BJ (cell line): ENCODE measurements around the gene CCDC136. TPM values are rescaled to one million over a fixed set of nuclear protein-coding genes. Genes with fewer than 3 reads are reported as not detected.
A peak's percentile ranks its signal among the peaks of the same experiment; 100 is the strongest.

Source experiments
- CTCF ChIA-PET: fragments of 350-600 bp; formaldehyde crosslinking; extraction: SDS; loops from one replicate; lab custom pipeline; 2021; ENCODE audit warnings: antibody characterized with exemption, inconsistent platforms; lab: Yijun Ruan, JAX
- POLR2A ChIA-PET: fragments of 300-600 bp; sonication (Branson Sonifier 250); formaldehyde crosslinking; extraction: SDS; loops from one replicate; lab custom pipeline; 2021; ENCODE audit warnings: antibody characterized with exemption; lab: Charles Lee
- DNase-seq: peaks from one replicate; pipeline ENCODE4 v3.0.0-alpha.2; 2011; ENCODE audit warnings: low read depth
- H3K27me3 ChIP-seq: 2 replicates; pipeline ENCODE4 v1.6.0; 2011; ENCODE audit warnings: low read length; ENCODE audit not compliant: control insufficient read depth, insufficient read depth
- H3K36me3 ChIP-seq: 2 replicates; pipeline ENCODE4 v1.5.1; 2011; ENCODE audit warnings: low read length; ENCODE audit not compliant: control insufficient read depth, insufficient read depth
- H3K4me3 ChIP-seq: 2 replicates; pipeline ENCODE4 v1.5.1; 2011; ENCODE audit warnings: low read depth, mild to moderate bottlenecking, control low read depth, low read length
- polyA plus RNA-seq: library from polyadenylated mRNA; depleted of rRNA; stranded (reverse); fragments of >200 nt; gene quantifications from 2 replicates; pipeline ENCODE4 v1.2.3, GENCODE V29; 2011
- TF ChIP-seq, protein P1 (sequence below): IDR thresholded peaks from 2 replicates; pipeline ENCODE4 v1.5.1; 2011; ENCODE audit warnings: low read depth, mild to moderate bottlenecking, control low read depth, inconsistent platforms, low read length, moderate library complexity; ENCODE audit not compliant: insufficient read depth

The CCDC136 gene
- polyA plus RNA-seq, 1 experiment, result 13.2 TPM

DNA sequence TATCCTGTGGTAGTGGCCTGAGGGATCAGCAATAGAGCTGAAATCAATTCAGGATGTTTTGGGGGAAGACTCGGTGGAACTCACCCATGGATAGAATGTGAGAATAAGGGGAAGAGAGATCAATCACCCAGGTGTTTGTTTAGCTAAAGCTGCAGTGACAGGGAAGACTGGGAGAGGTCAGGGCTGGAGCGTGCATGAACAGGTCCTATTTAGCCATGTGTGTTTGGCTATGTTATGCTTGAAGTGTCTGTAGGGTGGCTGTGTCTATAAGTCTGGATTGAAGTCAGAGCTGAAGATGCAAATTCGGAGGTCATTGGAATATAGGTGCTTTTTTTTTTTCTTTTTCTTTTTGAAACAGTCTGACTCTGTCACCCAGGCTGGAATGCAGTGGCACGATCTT is 75.5 kb downstream of the CCDC136 start:
- H3K36me3 ChIP-seq, result peaks cover 9% of the 10 kb centered on the region
- TF ChIP-seq, protein P1, sequence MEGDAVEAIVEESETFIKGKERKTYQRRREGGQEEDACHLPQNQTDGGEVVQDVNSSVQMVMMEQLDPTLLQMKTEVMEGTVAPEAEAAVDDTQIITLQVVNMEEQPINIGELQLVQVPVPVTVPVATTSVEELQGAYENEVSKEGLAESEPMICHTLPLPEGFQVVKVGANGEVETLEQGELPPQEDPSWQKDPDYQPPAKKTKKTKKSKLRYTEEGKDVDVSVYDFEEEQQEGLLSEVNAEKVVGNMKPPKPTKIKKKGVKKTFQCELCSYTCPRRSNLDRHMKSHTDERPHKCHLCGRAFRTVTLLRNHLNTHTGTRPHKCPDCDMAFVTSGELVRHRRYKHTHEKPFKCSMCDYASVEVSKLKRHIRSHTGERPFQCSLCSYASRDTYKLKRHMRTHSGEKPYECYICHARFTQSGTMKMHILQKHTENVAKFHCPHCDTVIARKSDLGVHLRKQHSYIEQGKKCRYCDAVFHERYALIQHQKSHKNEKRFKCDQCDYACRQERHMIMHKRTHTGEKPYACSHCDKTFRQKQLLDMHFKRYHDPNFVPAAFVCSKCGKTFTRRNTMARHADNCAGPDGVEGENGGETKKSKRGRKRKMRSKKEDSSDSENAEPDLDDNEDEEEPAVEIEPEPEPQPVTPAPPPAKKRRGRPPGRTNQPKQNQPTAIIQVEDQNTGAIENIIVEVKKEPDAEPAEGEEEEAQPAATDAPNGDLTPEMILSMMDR, result no peak
- no peak for DNase-seq
- ChIA-PET POLR2A (no interaction called here), CTCF (interaction anchor here (0.8 to 2.2 kb wide), 3 partner anchors 13 to 24 kb away, joined by 3 to 7 read pairs (median 3); no protein-coding TSS in a partner anchor)
- no peak overlapping the region for H3K4me3 ChIP-seq
- peaks cover 8% of the 10 kb centered on the region for H3K27me3 ChIP-seq

DNA sequence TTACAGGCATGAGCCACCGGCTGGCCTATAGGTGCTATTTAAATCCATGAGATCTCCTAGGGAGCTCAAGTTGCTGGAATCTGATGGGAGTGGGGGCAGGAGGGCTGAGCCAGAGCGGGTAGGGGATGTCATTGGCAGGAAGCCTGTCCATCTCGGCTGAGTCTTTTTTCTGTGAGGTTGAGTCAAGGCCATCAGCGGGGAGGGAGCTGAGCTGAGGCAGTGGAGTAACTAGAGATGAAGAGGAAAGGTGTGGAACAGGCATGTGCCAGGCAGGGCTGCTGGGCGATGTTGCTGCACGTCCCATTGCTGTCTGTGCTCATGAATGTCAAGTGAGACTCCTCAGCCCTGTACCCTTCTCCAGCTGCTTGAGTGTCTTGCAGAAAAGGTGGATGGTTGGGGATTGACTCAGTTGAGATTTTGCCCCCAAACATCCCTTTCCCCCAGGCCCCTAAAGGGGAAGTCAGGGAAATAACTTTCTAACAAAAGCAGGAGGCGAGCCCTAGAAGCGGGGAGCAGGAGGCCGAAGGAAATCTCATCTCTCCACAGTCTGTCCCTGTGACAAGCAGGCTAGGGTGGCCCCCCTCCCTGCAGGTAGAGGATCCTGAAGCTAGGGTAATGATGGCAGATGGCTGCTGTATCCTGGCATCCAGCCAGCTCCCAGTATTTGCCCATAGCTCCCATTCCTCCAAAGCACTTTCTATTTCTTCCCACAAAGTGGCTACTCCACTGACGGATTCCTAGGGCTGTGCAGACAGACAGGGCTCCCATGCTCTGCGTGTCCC is 76.3 kb downstream of the CCDC136 start:
- TF ChIP-seq, protein P1, result no peak
- no peak for DNase-seq
- H3K27me3 ChIP-seq, result peaks cover 9% of the 10 kb centered on the region
- CTCF ChIA-PET, result interaction anchor here (0.9 to 2.5 kb wide), 5 partner anchors 12 to 128 kb away, joined by 3 to 7 read pairs (median 7); no protein-coding TSS in a partner anchor
- H3K4me3 ChIP-seq, result no peak overlapping the region
- POLR2A ChIA-PET, result no interaction called here
- H3K36me3 ChIP-seq, result peaks cover 9% of the 10 kb centered on the region

DNA sequence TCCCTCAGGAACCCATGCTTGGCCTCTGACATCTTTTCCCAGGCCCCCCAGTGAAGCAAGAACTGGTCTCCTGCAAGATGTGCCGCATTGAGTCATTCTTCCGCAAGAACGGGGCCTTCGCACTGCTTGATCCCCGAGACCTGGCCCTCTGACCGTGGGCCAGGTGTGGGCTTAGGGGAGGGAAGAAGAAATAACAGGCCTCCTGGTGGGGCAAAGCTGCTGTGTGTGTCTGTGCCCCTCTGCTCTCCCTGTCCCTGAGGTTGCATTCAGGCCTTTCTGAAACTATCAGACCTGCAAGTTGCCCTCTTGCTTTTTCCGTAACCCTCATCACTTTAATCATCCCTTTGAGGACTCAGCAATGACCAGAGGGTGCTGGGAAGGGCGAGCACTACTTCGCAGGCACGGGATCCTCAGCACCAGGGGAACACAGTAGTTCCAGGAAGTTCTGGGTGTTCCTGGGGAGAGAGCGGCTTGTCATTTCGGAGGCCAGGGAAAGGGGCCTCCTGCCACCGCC is 76.9 kb downstream of the CCDC136 start:
- H3K36me3 ChIP-seq, result peaks cover 9% of the 10 kb centered on the region
- peak overlapping the region; percentile 39; the same call in 1 of the 2 replicates for H3K4me3 ChIP-seq
- ChIA-PET CTCF (interaction anchor here (0.9 to 2.5 kb wide), 4 partner anchors 11 to 129 kb away, joined by 3 to 7 read pairs (median 6); no protein-coding TSS in a partner anchor), POLR2A (no interaction called here)
- TF ChIP-seq, protein P1, result no peak
- H3K27me3 ChIP-seq, result peaks cover 9% of the 10 kb centered on the region
- no peak for DNase-seq

DNA sequence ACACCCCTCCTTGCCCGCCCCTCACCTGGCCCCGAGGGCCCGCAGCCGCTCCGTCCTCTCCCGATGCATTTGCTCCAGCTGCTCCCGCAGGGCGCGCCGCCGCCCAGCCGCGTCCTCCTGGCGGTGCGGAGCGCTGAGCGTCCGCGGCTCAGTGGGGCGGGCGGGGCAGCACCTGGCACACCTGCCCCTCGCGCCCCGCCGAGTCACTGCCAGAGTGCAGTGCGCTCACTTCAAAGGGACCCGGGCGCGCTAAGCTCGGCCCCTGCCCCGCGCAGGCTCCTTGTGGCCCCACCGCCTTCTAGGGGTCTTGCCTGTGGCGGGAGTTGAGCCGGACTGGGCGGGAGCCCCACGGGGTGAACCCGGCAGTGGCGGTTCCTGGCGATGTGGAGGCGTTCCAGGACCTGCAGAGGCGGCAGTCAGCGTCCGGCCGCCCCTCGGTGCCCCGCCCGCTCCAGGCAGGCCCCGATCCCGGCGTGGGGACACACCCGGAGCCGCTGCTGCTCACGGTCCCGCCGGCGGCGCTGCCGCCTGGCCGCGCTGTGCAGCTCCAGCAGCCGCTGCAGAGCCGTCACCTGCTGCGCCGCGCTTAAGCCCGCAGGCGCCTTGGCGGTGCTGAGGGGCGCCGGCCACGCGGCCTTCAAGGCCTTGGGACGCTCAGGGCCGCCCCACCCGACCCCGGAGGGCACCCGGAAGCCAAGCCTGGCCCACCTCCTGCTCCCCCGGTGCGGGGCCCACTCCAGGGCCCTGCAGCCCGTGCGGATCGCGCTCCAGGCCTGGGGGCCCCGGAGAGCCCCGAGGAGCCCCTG is 77.6 kb downstream of the CCDC136 start:
- Histone ChIP-seq H3K36me3 (peaks cover 9% of the 10 kb centered on the region), H3K27me3 (peaks cover 9% of the 10 kb centered on the region), H3K4me3 (peak overlapping the region; percentile 39)
- ChIA-PET CTCF (interaction anchor here (1.5 to 2.9 kb wide), 3 partner anchors 10 to 14 kb away, joined by 4 to 15 read pairs (median 7); no protein-coding TSS in a partner anchor), POLR2A (no interaction called here)
- TF ChIP-seq, protein P1, result no peak
- no peak for DNase-seq
